Fibroblast of mammary gland (primary cell): ENCODE results near the gene RTL1.

Experiments
- DNase-seq: peaks from one replicate; pipeline ENCODE4 v3.0.0-alpha.2; 2010; ENCODE audit warnings: low read depth
- H3K4me3 ChIP-seq: 2 replicates; pipeline ENCODE4 v1.5.1; 2011; ENCODE audit warnings: low read depth, mild to moderate bottlenecking, low read length, moderate library complexity; ENCODE audit not compliant: control insufficient read depth
- TF ChIP-seq, protein P1 (sequence below): conservative IDR thresholded peaks from 2 replicates; pipeline ENCODE4 v1.5.1; 2011; ENCODE audit warnings: low read depth, low read length, inconsistent platforms; ENCODE audit not compliant: control insufficient read depth, insufficient read depth

The RTL1 gene

GRCh38 chr14:100898935-100899883 lies 4.3 kb downstream of the RTL1 start:
- TF ChIP-seq, protein P1, sequence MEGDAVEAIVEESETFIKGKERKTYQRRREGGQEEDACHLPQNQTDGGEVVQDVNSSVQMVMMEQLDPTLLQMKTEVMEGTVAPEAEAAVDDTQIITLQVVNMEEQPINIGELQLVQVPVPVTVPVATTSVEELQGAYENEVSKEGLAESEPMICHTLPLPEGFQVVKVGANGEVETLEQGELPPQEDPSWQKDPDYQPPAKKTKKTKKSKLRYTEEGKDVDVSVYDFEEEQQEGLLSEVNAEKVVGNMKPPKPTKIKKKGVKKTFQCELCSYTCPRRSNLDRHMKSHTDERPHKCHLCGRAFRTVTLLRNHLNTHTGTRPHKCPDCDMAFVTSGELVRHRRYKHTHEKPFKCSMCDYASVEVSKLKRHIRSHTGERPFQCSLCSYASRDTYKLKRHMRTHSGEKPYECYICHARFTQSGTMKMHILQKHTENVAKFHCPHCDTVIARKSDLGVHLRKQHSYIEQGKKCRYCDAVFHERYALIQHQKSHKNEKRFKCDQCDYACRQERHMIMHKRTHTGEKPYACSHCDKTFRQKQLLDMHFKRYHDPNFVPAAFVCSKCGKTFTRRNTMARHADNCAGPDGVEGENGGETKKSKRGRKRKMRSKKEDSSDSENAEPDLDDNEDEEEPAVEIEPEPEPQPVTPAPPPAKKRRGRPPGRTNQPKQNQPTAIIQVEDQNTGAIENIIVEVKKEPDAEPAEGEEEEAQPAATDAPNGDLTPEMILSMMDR = no peak
- no peak for DNase-seq
- no peak overlapping the region for H3K4me3 ChIP-seq

- no peak overlapping the region for H3K4me3 ChIP-seq
- no peak for DNase-seq
- TF ChIP-seq, protein P1 = no peak
These were observed 5.1 kb downstream of the RTL1 start for GRCh38 chr14:100898465-100898864.

GRCh38 chr14:100896369-100897060 lies 7.0 kb downstream of the RTL1 start:
- no peak for DNase-seq
- TF ChIP-seq, protein P1 = no peak
- no peak overlapping the region for H3K4me3 ChIP-seq

GRCh38 chr14:100895411-100895810 lies 8.1 kb downstream of the RTL1 start:
- DNase-seq = no peak
- TF ChIP-seq, protein P1 = no peak

GRCh38 chr14:100894416-100894815 lies 9.1 kb downstream of the RTL1 start:
- TF ChIP-seq, protein P1 = no peak
- no peak overlapping the region for H3K4me3 ChIP-seq
- DNase-seq = no peak

More at GRCh38 chr14:100895411-100895810, 8.1 kb downstream of the RTL1 start:
- no peak overlapping the region for H3K4me3 ChIP-seq

DNA sequence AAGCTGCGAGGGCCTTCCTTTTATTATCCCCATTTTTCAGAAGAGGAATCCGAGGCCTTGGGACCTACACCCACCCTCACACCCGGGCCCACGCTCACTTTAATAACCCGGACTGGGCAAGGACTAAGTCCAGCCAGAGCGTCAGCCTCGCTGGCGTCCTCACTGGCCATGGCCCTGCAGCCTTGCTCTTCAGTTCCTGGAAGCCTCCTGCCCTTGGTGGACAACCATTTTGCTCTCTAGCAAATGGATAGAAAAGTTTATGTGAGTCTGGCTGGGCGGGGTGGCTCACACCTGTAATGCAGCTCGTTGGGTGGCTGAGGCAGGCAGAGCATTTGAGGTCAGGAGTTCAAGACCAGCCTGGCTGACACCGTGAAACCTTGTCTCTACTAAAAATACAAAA lies 9.8 kb downstream of the RTL1 start:
- TF ChIP-seq, protein P1 = no peak
- no peak for DNase-seq
- no peak overlapping the region for H3K4me3 ChIP-seq
